ENCODE results near the gene PLPP7. TPM values are rescaled to one million over a fixed set of nuclear protein-coding genes. Genes with fewer than 3 reads are reported as not detected.
"Not testable (repeated sequence)": the region's sequence is repeated elsewhere in the genome, so short reads cannot be mapped to it uniquely, and the experiment has no call there.

Gene PLPP7
- total RNA-seq, result 0.60 to 1.1 TPM (median 0.79 TPM) in 3 replicates

DNA sequence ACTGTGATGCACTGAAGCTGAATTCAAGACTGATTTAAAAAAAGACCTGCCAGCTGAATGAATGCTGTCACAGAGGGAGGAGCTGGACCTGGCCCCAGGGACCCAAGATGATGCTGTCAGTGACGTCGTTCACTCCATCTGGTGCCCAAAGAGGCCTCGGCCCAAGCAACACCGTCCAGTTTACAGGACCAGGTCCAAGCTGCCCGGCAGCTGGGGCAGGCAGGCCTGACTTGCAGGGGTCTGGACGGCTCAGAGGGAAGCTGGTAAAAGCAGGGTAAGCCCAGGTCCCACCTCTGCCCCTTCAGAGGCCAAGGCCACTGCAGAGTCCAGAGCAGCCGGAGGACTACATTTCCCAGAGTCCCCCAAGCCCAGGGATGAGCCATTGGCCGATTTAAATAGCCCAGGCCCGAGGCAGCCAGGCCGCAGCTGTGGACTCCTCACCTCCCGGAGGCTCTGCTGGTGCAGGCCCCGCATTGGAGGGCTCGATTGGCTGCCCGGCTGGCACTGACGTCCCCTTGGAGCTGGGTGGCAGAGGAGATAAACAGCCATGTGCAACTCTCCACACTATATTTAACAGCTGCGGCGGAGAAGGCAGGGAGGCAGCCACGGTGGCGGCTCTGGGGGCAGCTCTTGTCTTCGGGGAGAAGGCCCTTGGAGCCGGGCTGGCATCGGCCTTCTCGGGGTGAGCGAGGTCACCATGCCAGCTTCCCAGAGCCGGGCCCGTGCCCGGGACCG is at the start of gene PLPP7:
Gene PLPP7 (plus strand): TSS at position 423 of the 735 bp plus-strand sequence. CDS start 275 bp downstream, at position 698.
- H3K9me3 Mint-ChIP-seq, result no peaks in the 10 kb centered on the region
- H3K36me3 Mint-ChIP-seq, result no peaks in the 10 kb centered on the region
- DNase-seq (ENCODE audit: low spot score in 2 of 2, unreplicated experiment in 2 of 2), result no peak
- H3K27me3 Mint-ChIP-seq (ENCODE audit: low read depth), result peaks cover 4% of the 10 kb centered on the region
- no peaks in the 10 kb centered on the region for H3K4me1 Mint-ChIP-seq
- no peak within 1 kb of the TSS for H3K4me3 Mint-ChIP-seq
- no peak within 1 kb of the TSS for H3K27ac Mint-ChIP-seq
- TF ChIP-seq, protein P1, sequence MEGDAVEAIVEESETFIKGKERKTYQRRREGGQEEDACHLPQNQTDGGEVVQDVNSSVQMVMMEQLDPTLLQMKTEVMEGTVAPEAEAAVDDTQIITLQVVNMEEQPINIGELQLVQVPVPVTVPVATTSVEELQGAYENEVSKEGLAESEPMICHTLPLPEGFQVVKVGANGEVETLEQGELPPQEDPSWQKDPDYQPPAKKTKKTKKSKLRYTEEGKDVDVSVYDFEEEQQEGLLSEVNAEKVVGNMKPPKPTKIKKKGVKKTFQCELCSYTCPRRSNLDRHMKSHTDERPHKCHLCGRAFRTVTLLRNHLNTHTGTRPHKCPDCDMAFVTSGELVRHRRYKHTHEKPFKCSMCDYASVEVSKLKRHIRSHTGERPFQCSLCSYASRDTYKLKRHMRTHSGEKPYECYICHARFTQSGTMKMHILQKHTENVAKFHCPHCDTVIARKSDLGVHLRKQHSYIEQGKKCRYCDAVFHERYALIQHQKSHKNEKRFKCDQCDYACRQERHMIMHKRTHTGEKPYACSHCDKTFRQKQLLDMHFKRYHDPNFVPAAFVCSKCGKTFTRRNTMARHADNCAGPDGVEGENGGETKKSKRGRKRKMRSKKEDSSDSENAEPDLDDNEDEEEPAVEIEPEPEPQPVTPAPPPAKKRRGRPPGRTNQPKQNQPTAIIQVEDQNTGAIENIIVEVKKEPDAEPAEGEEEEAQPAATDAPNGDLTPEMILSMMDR (IDR thresholded peaks at IDR 0.05; ENCODE audit: unreplicated experiment), result no peak

DNA sequence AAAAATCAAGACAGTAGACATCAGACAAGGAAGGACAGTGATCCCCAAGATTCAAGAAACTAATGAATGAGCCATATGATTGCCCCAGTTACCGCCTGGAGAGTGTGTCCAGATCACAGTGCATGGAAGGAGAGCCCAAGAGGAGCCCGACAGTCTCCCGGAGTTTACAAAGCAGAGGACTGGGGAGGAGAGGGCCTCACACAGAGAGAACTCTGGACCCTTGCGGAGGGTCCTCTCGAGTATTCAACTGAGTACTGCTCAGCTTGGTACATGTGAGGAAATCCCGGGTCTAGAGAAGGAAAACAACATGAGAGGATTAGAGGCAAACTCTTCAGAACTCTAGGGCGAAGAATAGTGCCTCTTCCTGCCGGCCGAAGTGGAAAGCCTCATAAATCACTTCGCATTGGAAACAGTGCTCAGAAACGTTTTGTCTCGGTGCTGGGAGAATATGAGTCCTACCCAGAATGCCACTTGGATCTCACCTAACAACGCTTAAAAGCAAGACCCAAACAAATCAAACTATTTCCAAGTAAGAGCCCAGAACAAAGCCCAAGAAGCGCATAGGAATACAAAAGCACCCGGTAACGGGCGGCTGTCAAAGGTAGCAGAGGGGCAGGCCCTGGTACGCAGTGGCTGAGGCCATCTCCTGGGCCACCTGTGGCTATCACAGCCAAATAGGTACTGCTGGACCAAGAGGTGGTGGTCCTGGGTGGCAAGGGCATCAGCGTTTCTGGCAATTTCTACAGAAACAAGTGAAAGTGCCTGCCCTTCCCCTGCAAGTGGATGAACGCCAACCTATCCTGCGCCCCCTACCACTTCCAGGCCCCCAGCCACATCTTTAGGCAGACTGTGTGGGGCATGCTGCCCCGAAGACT is 49.2 kb upstream of the PLPP7 start:
- Mint-ChIP-seq H3K4me1 (peaks cover 20% of the 10 kb centered on the region), H3K36me3 (peaks cover 2% of the 10 kb centered on the region), H3K9me3 (peaks cover 8% of the 10 kb centered on the region), H3K27me3 (ENCODE audit: low read depth) (no peaks in the 10 kb centered on the region), H3K27ac (no peak overlapping the region), H3K4me3 (no peak overlapping the region)
- no peak for DNase-seq (ENCODE audit: low spot score in 2 of 2, unreplicated experiment in 2 of 2)
- TF ChIP-seq, protein P1 (IDR thresholded peaks at IDR 0.05; ENCODE audit: unreplicated experiment), result no peak

DNA sequence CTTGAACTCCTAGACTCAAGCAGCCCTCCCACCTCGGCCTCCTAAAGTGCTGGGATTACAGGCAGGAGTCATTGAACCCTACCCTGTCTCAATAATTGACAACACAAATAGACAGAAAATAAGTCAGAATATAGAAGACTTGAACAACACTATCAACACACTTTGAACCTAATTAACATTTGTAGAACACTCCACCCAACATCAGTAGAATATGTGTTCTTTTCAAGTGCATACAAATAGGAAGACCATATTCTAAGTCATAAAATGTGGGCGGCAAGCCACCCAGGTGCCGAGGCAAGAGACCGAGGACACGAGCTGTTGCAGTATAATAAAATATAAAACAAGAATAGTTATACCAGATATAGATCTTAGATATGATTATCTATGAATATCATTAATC is 45.2 kb upstream of the PLPP7 start:
- not testable (repeated sequence) for H3K4me1 Mint-ChIP-seq; H3K27ac Mint-ChIP-seq; H3K4me3 Mint-ChIP-seq; H3K36me3 Mint-ChIP-seq; H3K27me3 Mint-ChIP-seq (ENCODE audit: low read depth); DNase-seq (ENCODE audit: low spot score in 2 of 2, unreplicated experiment in 2 of 2)
- H3K9me3 Mint-ChIP-seq, result peaks cover 11% of the 10 kb centered on the region

DNA sequence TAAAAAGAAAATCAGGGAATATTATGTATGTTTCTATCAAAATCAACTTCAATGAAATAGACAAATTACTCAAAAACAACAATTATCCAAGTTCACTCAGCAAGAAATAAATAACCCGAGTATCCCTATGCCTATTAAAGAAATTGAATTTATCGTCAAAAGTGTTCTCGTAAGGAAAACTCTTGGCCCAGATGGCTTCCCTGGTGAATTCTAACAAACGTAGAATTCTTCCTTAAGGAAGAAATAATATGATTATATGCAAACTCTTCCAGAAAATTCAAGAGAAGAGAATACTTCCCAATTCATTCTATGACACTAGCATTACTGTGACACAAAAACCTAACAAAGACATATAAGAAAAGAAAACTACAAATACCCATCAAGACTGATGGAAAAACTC is 42.9 kb upstream of the PLPP7 start:
- H3K4me3 Mint-ChIP-seq, result no peak overlapping the region
- no peak overlapping the region for H3K27ac Mint-ChIP-seq
- peaks cover 11% of the 10 kb centered on the region for H3K9me3 Mint-ChIP-seq
- H3K36me3 Mint-ChIP-seq, result no peaks in the 10 kb centered on the region
- H3K4me1 Mint-ChIP-seq, result no peaks in the 10 kb centered on the region
- no peak for DNase-seq (ENCODE audit: low spot score in 2 of 2, unreplicated experiment in 2 of 2)
- TF ChIP-seq, protein P1 (IDR thresholded peaks at IDR 0.05; ENCODE audit: unreplicated experiment), result no peak
- H3K27me3 Mint-ChIP-seq (ENCODE audit: low read depth), result no peaks in the 10 kb centered on the region

DNA sequence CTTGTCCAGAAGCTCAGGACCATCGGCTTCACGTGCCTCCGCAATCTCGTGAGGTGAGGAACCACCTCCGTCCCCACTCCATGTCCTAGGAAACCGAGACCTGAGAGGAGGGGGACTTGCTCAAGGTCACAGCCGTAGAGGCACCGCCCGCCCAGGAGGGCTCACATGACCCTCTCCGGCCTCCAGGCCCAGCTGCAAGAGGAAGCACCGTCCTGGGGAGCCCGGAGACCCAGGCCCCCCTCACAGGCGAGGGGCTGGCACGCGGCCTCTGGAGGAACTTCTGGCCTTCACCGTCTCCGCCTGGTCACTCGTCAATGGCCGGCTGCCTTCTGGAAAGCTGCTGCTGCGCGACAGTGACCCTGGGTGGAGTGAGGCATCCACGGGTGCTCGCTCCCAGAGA is 37.4 kb upstream of the PLPP7 start:
- Mint-ChIP-seq H3K36me3 (no peaks in the 10 kb centered on the region), H3K4me3 (no peak overlapping the region), H3K4me1 (peaks cover 1% of the 10 kb centered on the region), H3K27ac (no peak overlapping the region), H3K27me3 (ENCODE audit: low read depth) (no peaks in the 10 kb centered on the region), H3K9me3 (no peaks in the 10 kb centered on the region)
- DNase-seq (ENCODE audit: low spot score in 2 of 2, unreplicated experiment in 2 of 2), result no peak
- TF ChIP-seq, protein P1 (IDR thresholded peaks at IDR 0.05; ENCODE audit: unreplicated experiment), result no peak

All from mesothelial cell of epicardium (in vitro differentiated cells).